Astrocyte (in vitro differentiated cells and primary cell): ENCODE results near the gene CEP20. TPM values are rescaled to one million over a fixed set of nuclear protein-coding genes. Genes with fewer than 3 reads are reported as not detected.
"Not testable (repeated sequence)": the region's sequence is repeated elsewhere in the genome, so short reads cannot be mapped to it uniquely, and the experiment has no call there.

Source experiments
- DNase-seq: peaks from one replicate; pipeline ENCODE4 v3.0.0-alpha.2; 2010; ENCODE audit warnings: low read depth
- FAIRE-seq: peaks from 2 replicates; lab custom pipeline; 2011; peaks lifted over from hg19 to GRCh38; lab: Jason Lieb, UNC
- H2AFZ ChIP-seq: 2 replicates; pipeline ENCODE4 v1.6.0; 2012; ENCODE audit warnings: low read depth, low read length, inconsistent platforms
- H3K27ac ChIP-seq: 2 replicates; pipeline ENCODE4 v1.5.1; 2011; ENCODE audit warnings: low read depth, low read length, inconsistent platforms
- H3K27me3 ChIP-seq: 2 replicates; pipeline ENCODE4 v1.6.0; 2011; ENCODE audit warnings: low read length, inconsistent platforms; ENCODE audit not compliant: insufficient read depth
- H3K36me3 ChIP-seq: 2 replicates; pipeline ENCODE4 v1.5.1; 2011; ENCODE audit warnings: low read length, inconsistent platforms; ENCODE audit not compliant: insufficient read depth
- H3K4me1 ChIP-seq: 2 replicates; pipeline ENCODE4 v1.5.1; 2011; ENCODE audit warnings: low read length, inconsistent platforms; ENCODE audit not compliant: insufficient read depth
- H3K4me2 ChIP-seq: 2 replicates; pipeline ENCODE4 v1.6.0; 2012; ENCODE audit warnings: low read length, inconsistent platforms
- H3K4me3 ChIP-seq: 2 replicates; pipeline ENCODE4 v1.5.1; 2011; ENCODE audit warnings: low read depth, mild to moderate bottlenecking, low read length, inconsistent platforms; ENCODE audit not compliant: insufficient read depth
- H3K79me2 ChIP-seq: 2 replicates; pipeline ENCODE4 v1.6.0; 2012; ENCODE audit warnings: mild to moderate bottlenecking, low read length, inconsistent platforms; ENCODE audit not compliant: insufficient read depth
- H3K9ac ChIP-seq: 2 replicates; pipeline ENCODE4 v1.6.0; 2012; ENCODE audit warnings: mild to moderate bottlenecking, low read length, inconsistent platforms
- H3K9me3 ChIP-seq: 2 replicates; pipeline ENCODE4 v1.5.1; 2012; ENCODE audit warnings: low read depth, mild to moderate bottlenecking, low read length, inconsistent platforms; ENCODE audit not compliant: insufficient read depth
- H4K20me1 ChIP-seq: 2 replicates; pipeline ENCODE4 v1.6.0; 2012; ENCODE audit warnings: low read length, inconsistent platforms; ENCODE audit not compliant: insufficient read depth
- H3K27ac Mint-ChIP-seq: one replicate; pipeline ENCODE4 v1.8.0; 2021; ENCODE audit warnings: mild to moderate bottlenecking, mixed read lengths; ENCODE audit not compliant: unreplicated experiment
- H3K27me3 Mint-ChIP-seq: one replicate; pipeline ENCODE4 v1.8.0; 2021; ENCODE audit warnings: low read depth, mixed read lengths; ENCODE audit not compliant: unreplicated experiment
- H3K36me3 Mint-ChIP-seq: one replicate; pipeline ENCODE4 v1.8.0; 2021; ENCODE audit warnings: low read depth, mixed read lengths; ENCODE audit not compliant: unreplicated experiment
- H3K4me1 Mint-ChIP-seq: one replicate; pipeline ENCODE4 v1.8.0; 2021; ENCODE audit warnings: low read depth, mixed read lengths; ENCODE audit not compliant: unreplicated experiment
- H3K4me3 Mint-ChIP-seq: one replicate; pipeline ENCODE4 v1.8.0; 2021; ENCODE audit warnings: mild to moderate bottlenecking, moderate library complexity, mixed read lengths; ENCODE audit not compliant: unreplicated experiment
- H3K9me3 Mint-ChIP-seq: one replicate; pipeline ENCODE4 v1.8.0; 2021; ENCODE audit warnings: mild to moderate bottlenecking, mixed read lengths; ENCODE audit not compliant: unreplicated experiment
- EZH2 ChIP-seq: IDR thresholded peaks from 2 replicates; pipeline ENCODE4 v1.6.1; 2012; ENCODE audit warnings: mild to moderate bottlenecking, low read length, inconsistent platforms; ENCODE audit not compliant: insufficient read depth
- total RNA-seq: library from RNA; stranded (reverse); gene quantifications from 2 replicates; pipeline ENCODE4 v1.2.1, GENCODE V29; 2021
- TF ChIP-seq, protein P1 (sequence below): IDR thresholded peaks from 2 replicates; pipeline ENCODE4 v1.5.1; 2011; ENCODE audit warnings: low read depth, mild to moderate bottlenecking, inconsistent platforms, low read length, moderate library complexity; ENCODE audit not compliant: insufficient read depth

CEP20 gene
- total RNA-seq, 1 donor from 2014 or later: 27.5 TPM

DNA sequence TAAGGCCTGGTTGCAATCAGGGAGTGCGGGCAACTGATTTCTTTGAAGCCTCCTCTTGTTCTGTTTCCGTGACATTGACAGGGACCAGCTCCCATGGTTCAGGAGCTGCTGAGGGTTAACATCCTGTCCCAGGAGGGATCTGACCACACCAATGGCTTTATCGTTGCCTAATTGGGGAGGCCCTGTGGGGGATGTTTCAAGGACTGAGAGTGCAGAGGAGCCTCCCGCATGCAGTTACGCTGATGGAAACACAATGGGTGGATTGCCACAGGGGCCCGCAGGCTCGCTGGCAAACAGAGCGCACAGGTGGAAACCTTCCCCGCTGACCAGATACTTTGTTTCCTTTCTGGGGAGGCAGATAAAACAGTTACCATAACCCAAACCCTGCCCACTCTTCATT, 37.2 kb upstream of the CEP20 start:
- Mint-ChIP-seq H3K9me3 (no peaks in the 10 kb centered on the region), H3K4me1 (no peaks in the 10 kb centered on the region), H3K36me3 (no peaks in the 10 kb centered on the region), H3K27me3 (no peaks in the 10 kb centered on the region), H3K27ac (no peak overlapping the region), H3K4me3 (no peak overlapping the region)
- DNase-seq (no peak), FAIRE-seq (no peak)
- Histone ChIP-seq H4K20me1 (no peaks in the 10 kb centered on the region), H3K27me3 (no peaks in the 10 kb centered on the region), H3K4me2 (no peak overlapping the region), H2AFZ (no peak overlapping the region), H3K36me3 (no peaks in the 10 kb centered on the region), H3K4me1 (no peaks in the 10 kb centered on the region), H3K79me2 (no peaks in the 10 kb centered on the region), H3K9me3 (no peaks in the 10 kb centered on the region), H3K4me3 (no peak overlapping the region), H3K27ac (no peak overlapping the region), H3K9ac (no peak overlapping the region)
- TF ChIP-seq EZH2: no peak
- TF ChIP-seq, protein P1, sequence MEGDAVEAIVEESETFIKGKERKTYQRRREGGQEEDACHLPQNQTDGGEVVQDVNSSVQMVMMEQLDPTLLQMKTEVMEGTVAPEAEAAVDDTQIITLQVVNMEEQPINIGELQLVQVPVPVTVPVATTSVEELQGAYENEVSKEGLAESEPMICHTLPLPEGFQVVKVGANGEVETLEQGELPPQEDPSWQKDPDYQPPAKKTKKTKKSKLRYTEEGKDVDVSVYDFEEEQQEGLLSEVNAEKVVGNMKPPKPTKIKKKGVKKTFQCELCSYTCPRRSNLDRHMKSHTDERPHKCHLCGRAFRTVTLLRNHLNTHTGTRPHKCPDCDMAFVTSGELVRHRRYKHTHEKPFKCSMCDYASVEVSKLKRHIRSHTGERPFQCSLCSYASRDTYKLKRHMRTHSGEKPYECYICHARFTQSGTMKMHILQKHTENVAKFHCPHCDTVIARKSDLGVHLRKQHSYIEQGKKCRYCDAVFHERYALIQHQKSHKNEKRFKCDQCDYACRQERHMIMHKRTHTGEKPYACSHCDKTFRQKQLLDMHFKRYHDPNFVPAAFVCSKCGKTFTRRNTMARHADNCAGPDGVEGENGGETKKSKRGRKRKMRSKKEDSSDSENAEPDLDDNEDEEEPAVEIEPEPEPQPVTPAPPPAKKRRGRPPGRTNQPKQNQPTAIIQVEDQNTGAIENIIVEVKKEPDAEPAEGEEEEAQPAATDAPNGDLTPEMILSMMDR: no peak

DNA sequence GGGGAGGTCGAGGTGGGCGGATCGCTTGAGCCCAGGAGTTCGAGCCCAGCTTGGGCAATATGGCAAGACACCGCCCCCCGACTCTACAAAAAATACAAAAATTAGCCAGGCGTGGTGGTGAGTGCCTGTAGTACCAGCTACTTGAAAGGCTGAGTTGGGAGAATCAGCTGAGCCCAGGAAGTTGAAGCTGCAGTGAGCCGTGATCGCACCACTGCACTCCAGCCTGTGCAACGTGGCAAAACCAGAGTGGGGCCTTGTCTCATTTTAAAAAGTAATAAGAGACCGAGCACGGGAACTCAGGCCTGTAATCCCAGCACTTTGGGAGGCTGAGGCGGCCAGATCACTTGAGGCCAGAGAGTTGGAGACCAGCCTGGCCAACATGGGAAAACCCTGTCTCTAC, 36.6 kb upstream of the CEP20 start:
- TF ChIP-seq EZH2: no peak
- TF ChIP-seq, protein P1: no peak
- DNase-seq: no peak
- Histone ChIP-seq H3K36me3 (no peaks in the 10 kb centered on the region), H3K27me3 (no peaks in the 10 kb centered on the region), H4K20me1 (no peaks in the 10 kb centered on the region), H3K27ac (no peak overlapping the region), H3K4me1 (peaks cover under 1% of the 10 kb centered on the region), H3K9me3 (no peaks in the 10 kb centered on the region), H3K4me3 (no peak overlapping the region), H2AFZ (no peak overlapping the region), H3K4me2 (no peak overlapping the region), H3K9ac (no peak overlapping the region), H3K79me2 (no peaks in the 10 kb centered on the region)
- no peaks in the 10 kb centered on the region for H3K27me3 Mint-ChIP-seq
- no peaks in the 10 kb centered on the region for H3K9me3 Mint-ChIP-seq
- FAIRE-seq: no peak
- H3K36me3 Mint-ChIP-seq: no peaks in the 10 kb centered on the region
- H3K4me3 Mint-ChIP-seq: no peak overlapping the region
- peaks cover 3% of the 10 kb centered on the region for H3K4me1 Mint-ChIP-seq
- H3K27ac Mint-ChIP-seq: no peak overlapping the region

DNA sequence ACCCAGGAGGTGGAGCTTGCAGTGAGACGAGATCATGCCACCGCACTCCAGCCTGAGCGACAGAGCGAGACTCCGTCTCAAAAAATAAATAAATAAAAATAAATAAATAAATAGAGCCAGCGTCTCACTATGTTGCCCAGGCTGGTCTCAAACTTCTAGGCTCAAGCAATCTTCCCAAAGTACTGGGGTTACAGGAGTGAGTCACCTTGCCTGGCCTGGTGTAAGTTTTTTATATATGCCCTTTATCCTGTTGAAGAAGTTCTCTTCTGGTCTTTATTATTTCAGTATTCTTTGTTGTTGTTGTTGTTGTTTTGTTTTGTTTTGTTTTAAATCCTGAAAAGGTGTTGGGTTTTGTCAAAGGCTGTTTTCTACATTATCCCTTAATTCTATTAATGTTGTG, 30.9 kb upstream of the CEP20 start:
- Mint-ChIP-seq H3K4me1 (peaks cover 5% of the 10 kb centered on the region), H3K4me3 (no peak overlapping the region), H3K36me3 (no peaks in the 10 kb centered on the region), H3K27me3 (peaks cover 2% of the 10 kb centered on the region), H3K9me3 (peaks cover 5% of the 10 kb centered on the region), H3K27ac (no peak overlapping the region)
- H3K27me3 ChIP-seq: no peaks in the 10 kb centered on the region
- no peak overlapping the region for H3K27ac ChIP-seq
- H2AFZ ChIP-seq: no peak overlapping the region
- no peaks in the 10 kb centered on the region for H4K20me1 ChIP-seq
- peaks cover 4% of the 10 kb centered on the region for H3K4me1 ChIP-seq
- FAIRE-seq (no peak), DNase-seq (no peak)
- no peak overlapping the region for H3K4me2 ChIP-seq
- H3K36me3 ChIP-seq: no peaks in the 10 kb centered on the region
- H3K4me3 ChIP-seq: no peak overlapping the region
- H3K9ac ChIP-seq: no peak overlapping the region
- no peaks in the 10 kb centered on the region for H3K79me2 ChIP-seq
- TF ChIP-seq EZH2: no peak
- TF ChIP-seq, protein P1: no peak
- H3K9me3 ChIP-seq: no peaks in the 10 kb centered on the region

DNA sequence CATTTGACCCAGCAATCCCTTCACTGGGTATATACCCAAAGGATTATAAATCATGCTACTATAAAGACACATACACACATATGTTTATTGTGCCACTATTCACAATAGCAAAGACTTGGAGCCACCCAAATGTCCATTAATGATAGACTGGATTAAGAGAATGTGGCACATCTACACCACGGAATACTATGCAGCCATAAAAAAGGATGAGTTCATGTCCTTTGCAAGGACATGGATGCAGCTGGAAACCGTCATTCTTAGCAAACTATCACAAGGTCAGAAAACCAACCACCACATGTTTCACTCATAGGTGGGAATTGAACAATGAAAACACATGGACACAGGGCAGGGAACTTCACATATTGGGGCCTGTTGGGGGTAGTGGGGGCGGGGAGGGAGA, 29.9 kb upstream of the CEP20 start:
- not testable (repeated sequence) for H3K79me2 ChIP-seq, H4K20me1 ChIP-seq, H3K27me3 ChIP-seq, H3K9me3 Mint-ChIP-seq, H3K27ac ChIP-seq, H3K36me3 ChIP-seq, H3K4me2 ChIP-seq, H3K9me3 ChIP-seq, H3K36me3 Mint-ChIP-seq, H3K9ac ChIP-seq, H3K4me1 ChIP-seq, H3K4me1 Mint-ChIP-seq, H2AFZ ChIP-seq, DNase-seq, H3K4me3 ChIP-seq, H3K27ac Mint-ChIP-seq, FAIRE-seq, H3K27me3 Mint-ChIP-seq, H3K4me3 Mint-ChIP-seq
